Muscle layer of duodenum (tissue), 2 donors: ENCODE measurements around the gene TAF4.

ENCODE experiments used
- H3K27ac ChIP-seq: one replicate; pipeline ENCODE4 v1.7.0; 2013; ENCODE audit warnings: mild to moderate bottlenecking, low read length
- H3K27me3 ChIP-seq: one replicate; pipeline ENCODE4 v1.7.0; 2013; ENCODE audit warnings: low read depth, mild to moderate bottlenecking, control low read depth, low read length
- H3K36me3 ChIP-seq, 2 donors: one replicate each; pipeline ENCODE4 v1.7.0; 2013; ENCODE audit warnings: low read length in 2 of 2, control low read depth in 1 of 2, mild to moderate bottlenecking in 1 of 2; ENCODE audit not compliant: insufficient read depth in 2 of 2, control insufficient read depth in 1 of 2
- H3K4me1 ChIP-seq, 2 donors: one replicate each; pipeline ENCODE4 v1.7.0; 2013; ENCODE audit warnings: low read length in 2 of 2, mild to moderate bottlenecking in 2 of 2, control low read depth in 1 of 2, moderate library complexity in 1 of 2; ENCODE audit not compliant: insufficient read depth in 2 of 2, control insufficient read depth in 1 of 2
- H3K4me3 ChIP-seq, 2 donors: one replicate each; pipeline ENCODE4 v1.7.0; 2013; ENCODE audit warnings: low read length in 2 of 2, low read depth in 1 of 2, mild to moderate bottlenecking in 1 of 2
- H3K9me3 ChIP-seq, 2 donors: one replicate each; pipeline ENCODE4 v1.7.0; 2013; ENCODE audit warnings: low read length in 2 of 2, control low read depth in 1 of 2, mild to moderate bottlenecking in 1 of 2; ENCODE audit not compliant: control insufficient read depth in 1 of 2
- donor health status: healthy.

TAF4 gene

DNA sequence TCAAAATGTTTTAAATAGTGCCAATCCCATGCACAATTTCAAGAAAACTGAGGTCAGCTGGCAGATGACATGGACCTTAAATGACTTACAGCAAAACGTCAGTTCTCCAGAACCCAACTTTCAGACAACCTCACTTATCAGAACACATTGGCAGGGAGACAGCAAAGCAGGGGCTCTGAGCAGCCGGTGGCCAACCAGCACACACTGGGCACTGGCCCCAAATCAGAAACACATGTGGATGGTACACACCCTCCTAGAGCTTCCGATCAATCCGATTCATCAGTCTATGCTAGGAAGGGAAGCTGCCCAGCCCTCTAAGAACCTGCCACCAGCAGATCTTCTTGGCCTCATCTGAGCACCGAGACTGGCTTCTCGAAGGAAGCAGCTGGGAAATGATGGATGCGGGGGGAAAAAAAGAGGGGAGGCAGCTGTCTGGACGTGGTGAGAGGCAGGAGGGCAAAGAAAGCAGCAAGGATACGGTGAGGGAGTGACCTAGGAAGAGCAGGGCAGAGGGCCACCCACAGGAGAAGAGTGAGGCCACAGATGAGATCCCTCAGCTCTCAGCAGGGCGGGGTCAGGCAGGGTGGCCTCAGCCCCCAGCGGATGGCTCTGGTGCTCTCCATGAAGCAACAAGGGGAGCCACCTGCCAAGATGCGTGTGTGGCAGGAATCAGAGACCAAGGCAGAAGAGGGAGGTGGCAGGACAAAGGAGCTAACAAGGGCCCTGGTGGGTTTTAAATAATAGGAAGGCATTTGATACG, 32.9 kb downstream of the TAF4 start:
- Histone ChIP-seq H3K27me3 (no peaks in the 10 kb centered on the region), H3K4me3 (no peak overlapping the region), H3K9me3 (no peaks in the 10 kb centered on the region), H3K36me3 (no peaks in the 10 kb centered on the region), H3K4me1 (peaks cover 0 to 5% of the 10 kb centered on the region in 2 donors), H3K27ac (no peak overlapping the region)

DNA sequence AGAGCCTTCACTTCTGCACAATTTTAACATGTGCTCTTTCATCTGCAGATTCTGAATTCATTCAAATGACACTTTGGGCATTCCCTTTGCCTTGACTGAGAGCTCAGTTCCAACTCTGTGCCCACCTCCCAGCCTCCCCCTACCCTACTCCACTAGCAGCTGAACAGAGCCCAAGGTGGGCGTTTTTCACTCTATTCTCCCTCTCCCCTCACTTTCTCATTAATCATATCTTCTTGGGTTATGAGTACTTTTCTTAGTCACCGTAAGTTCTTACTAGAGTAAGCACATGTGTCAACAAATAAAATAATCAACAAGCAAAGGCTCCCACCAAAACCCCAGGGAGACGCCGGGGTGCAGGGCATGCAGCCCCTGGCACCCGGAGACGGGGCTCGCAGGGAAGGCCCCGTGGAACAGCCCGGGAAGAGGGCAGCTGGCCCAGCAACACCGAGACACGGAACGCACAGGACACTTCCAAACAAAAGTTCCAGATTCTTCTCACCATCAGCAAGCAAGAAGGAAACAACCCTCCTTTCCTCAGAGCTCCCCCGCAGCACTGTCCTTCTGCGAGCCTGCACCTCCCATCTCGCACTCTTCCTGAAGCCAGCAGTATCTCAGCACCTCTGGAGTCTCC, 34.1 kb downstream of the TAF4 start:
- Histone ChIP-seq H3K4me1 (peaks cover 0 to 5% of the 10 kb centered on the region in 2 donors), H3K4me3 (no peak overlapping the region), H3K9me3 (no peaks in the 10 kb centered on the region), H3K27ac (no peak overlapping the region), H3K36me3 (no peaks in the 10 kb centered on the region), H3K27me3 (no peaks in the 10 kb centered on the region)

DNA sequence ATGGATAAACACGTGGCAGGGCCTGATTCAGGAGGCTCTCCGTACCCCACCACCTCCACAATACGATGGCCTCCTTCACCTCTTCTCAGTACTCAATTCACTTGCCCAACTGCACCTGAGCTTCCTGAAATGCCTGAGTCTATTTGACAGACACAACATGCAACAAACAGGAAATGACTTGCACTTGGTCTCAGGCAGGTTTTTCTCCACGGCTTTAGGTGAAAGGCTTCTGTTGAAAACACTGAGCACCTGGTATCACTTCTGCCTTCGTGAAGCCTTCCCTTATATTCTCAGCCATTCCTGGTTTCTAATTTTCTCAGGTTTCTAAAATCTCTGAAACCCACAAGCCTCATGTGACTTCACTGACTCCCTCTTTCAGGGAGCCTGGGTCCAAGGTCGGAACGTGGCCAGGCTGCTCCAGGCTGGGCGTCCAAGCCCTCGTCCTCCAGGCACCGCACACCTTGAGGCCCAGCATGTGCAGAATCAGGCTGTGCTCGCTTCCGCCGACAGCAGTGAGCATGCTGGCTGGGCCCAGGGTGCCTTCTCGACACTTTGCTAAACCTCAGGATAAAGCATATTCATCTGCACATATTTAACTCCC, 34.7 kb downstream of the TAF4 start:
- no peaks in the 10 kb centered on the region for H3K27me3 ChIP-seq
- no peaks in the 10 kb centered on the region for H3K9me3 ChIP-seq
- H3K4me1 ChIP-seq, result peaks cover 0 to 10% of the 10 kb centered on the region in 2 donors
- H3K36me3 ChIP-seq, result no peaks in the 10 kb centered on the region
- no peak overlapping the region for H3K4me3 ChIP-seq
- H3K27ac ChIP-seq, result no peak overlapping the region

DNA sequence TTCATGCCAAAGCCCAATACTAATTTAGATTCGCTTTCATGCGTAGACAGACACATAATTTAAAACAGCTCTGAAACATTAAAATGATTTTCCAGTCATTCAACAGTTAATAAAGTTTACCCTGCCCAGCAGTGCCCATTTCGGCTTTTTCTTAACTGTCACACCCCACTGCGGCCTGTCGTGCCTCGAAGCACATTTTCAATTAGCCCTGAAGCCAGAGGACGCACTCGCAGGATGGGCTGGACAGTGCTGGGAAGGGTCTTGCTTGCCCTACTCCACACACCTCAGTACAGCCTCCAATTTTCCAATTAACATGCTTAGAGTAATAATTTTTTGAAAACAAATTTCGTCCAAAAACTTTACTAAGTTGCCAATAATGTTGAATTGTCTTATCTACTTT, 35.3 kb downstream of the TAF4 start:
- Histone ChIP-seq H3K4me1 (peaks cover 0 to 11% of the 10 kb centered on the region in 2 donors), H3K4me3 (no peak overlapping the region), H3K27ac (no peak overlapping the region), H3K36me3 (no peaks in the 10 kb centered on the region), H3K9me3 (no peaks in the 10 kb centered on the region), H3K27me3 (no peaks in the 10 kb centered on the region)

DNA sequence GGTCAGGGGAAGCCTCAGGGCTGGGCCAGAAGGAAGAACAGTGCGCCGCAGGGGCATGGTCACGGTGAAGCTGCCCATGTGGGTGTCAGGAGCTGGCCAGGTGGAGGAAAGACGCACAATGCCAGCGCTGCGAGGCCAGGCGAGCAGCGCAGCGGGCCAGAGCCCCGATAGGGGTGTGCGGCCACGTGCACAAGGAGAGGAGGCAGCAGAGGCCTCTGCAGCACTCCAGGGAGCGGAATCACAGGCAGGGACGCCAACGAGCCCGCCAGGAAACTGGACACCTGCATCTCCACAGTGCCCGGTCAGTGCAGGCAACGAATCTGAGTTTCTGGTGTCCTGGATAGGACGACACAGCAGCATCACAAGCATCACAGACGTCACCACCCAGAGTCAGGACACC, 35.7 kb downstream of the TAF4 start:
- H3K27me3 ChIP-seq, result no peaks in the 10 kb centered on the region
- H3K36me3 ChIP-seq, result no peaks in the 10 kb centered on the region
- no peaks in the 10 kb centered on the region for H3K9me3 ChIP-seq
- no peak overlapping the region for H3K27ac ChIP-seq
- no peak overlapping the region for H3K4me3 ChIP-seq
- peaks cover 0 to 13% of the 10 kb centered on the region in 2 donors for H3K4me1 ChIP-seq

DNA sequence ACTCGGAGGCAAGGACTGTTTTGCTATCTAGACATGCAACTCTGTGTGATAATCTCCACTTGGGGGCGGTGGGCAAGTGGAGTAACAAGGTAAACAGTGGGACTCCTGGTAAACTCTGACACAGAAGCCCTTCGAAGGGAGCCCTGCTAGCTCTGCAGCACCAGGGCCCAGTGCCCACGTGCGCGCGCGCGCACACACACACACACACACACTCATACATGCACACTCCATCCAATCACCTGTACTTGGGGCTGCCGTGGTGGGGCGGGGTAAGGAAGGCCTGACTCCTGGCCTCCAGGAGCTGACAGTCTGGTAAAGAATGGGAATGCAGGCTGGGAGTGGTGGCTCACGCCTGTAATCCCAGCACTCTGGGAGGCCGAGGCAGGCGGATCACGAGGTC, 36.4 kb downstream of the TAF4 start:
- Histone ChIP-seq H3K27ac (no peak overlapping the region), H3K9me3 (no peaks in the 10 kb centered on the region), H3K36me3 (no peaks in the 10 kb centered on the region), H3K27me3 (no peaks in the 10 kb centered on the region), H3K4me3 (no peak overlapping the region), H3K4me1 (peaks cover 0 to 14% of the 10 kb centered on the region in 2 donors)

DNA sequence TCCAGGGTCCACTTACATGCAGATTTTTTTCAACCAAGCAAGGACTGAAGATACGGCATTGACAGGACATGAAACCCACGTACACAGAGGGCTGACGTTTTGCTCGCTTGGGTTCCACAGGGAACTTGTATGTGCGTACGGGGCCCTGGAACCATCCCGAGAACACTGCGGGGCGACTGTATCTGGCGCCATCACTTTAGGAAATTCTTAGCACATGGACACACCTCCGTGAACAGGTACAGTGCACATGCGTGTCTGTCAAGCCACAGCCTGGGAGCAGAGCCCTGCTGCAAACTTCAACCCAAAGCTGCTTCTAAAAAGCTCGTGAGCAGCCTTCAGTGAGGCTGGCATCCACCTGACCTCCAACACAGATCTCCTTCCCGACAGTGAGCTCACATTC, 37.3 kb downstream of the TAF4 start:
- no peak overlapping the region for H3K27ac ChIP-seq
- no peaks in the 10 kb centered on the region for H3K36me3 ChIP-seq
- no peaks in the 10 kb centered on the region for H3K27me3 ChIP-seq
- no peak overlapping the region for H3K4me3 ChIP-seq
- H3K4me1 ChIP-seq, result peaks cover 0 to 14% of the 10 kb centered on the region in 2 donors
- no peaks in the 10 kb centered on the region for H3K9me3 ChIP-seq

DNA sequence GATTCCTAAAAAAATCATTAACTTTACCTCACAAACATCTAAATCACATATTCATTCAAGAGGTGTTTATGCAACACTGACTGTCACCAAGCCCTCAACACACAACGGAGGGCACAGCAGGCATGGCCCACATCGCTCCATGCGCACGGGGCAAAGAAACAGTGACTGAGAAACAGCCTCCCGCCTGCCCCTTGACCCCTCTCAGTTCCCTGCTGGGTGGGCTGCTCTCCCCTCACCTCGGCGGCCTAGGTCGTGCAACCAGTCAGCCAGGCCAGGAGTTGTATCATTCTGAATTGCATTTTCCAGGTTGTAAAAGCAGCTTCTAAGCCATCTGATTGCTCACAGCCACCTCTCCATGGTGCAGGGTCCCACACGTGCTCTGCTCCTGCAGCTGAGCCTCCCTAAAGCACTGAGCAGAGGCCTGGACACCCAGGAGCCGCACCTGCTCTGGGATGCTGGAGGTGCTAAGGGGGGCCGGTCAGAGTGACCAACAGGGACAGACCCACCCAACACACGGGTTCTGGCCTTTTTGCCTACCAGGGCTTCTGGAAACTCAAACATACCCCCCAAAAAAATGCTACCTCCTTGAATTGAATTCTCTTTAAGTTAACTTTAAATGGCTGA, 37.9 kb downstream of the TAF4 start:
- Histone ChIP-seq H3K27me3 (no peaks in the 10 kb centered on the region), H3K9me3 (no peaks in the 10 kb centered on the region), H3K36me3 (no peaks in the 10 kb centered on the region), H3K4me1 (peaks cover 0 to 14% of the 10 kb centered on the region in 2 donors), H3K4me3 (no peak overlapping the region), H3K27ac (no peak overlapping the region)

DNA sequence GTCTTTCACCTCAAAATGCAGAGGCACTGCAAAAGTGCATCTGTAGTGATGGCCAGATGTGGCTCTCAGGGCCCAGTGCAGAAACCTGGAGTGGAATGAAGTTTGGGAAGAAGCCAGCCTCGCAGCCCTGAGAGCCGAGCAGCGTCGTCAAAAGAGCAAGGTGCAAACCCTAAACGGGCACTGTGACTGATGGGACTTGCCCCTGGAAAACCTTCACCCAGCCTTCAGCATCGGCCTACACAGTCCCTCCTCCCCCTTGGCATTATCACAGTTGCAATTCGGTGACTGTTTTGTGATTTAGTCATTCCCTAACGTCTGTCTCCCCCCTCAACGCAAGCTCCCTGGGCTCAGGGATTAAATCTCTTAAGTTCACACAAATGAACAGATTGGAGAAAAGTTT, 38.6 kb downstream of the TAF4 start:
- H3K27ac ChIP-seq, result no peak overlapping the region
- no peaks in the 10 kb centered on the region for H3K27me3 ChIP-seq
- no peaks in the 10 kb centered on the region for H3K36me3 ChIP-seq
- H3K9me3 ChIP-seq, result no peaks in the 10 kb centered on the region
- no peak overlapping the region for H3K4me3 ChIP-seq
- H3K4me1 ChIP-seq, result peaks cover 0 to 14% of the 10 kb centered on the region in 2 donors

DNA sequence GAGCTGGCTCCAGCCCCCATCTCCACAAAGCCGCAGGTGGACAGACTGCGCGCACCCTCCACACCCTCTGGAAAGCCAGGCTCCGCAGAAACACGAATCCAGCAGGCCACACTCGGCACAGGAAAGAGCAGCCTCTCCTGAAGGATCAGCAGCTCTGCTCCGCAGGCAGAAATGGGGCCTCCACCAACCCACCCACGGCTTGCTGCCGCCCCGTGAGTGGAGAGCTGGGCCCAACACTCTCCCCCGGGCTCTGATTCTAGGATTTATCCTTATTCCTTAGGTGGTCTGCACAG, 39.2 kb downstream of the TAF4 start:
- H3K9me3 ChIP-seq, result no peaks in the 10 kb centered on the region
- H3K27me3 ChIP-seq, result no peaks in the 10 kb centered on the region
- H3K36me3 ChIP-seq, result no peaks in the 10 kb centered on the region
- H3K4me1 ChIP-seq, result peaks cover 0 to 9% of the 10 kb centered on the region in 2 donors
- no peak overlapping the region for H3K4me3 ChIP-seq
- H3K27ac ChIP-seq, result no peak overlapping the region

DNA sequence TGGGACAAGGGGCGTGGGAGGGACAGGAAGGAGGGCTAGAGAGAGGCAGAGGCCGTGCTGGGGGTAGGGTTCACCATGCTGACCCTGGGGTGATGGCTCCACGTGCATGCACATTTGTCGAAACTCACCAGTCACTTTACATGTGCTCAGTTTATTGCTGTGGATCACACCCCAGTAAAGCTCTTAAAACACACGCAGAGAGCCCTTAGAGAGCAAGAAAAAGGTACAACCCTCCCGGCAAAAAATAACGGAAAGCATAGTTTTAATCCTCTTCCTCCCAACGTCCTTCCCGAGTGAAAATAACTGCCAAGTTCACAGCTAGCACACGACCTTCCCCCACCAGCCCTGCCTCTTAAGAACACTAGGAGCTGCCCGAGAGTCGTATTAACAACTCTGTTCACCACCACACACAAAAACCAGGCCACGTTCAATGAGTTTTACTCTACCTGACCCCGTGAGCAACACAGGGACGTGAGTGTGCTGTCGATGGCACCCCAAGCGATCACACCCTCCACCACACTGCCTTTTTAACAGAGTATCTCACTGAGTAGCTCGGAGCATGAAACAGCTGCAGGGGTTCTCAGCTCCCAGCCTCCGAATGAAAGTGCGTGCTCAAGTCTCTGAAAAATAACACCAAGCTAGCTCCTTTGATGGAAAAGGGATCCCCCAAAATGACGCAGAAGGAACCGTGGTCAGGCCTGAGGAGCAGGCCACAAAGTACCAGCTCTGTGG, 39.7 kb downstream of the TAF4 start:
- Histone ChIP-seq H3K27me3 (no peaks in the 10 kb centered on the region), H3K36me3 (no peaks in the 10 kb centered on the region), H3K4me3 (no peak overlapping the region), H3K9me3 (no peaks in the 10 kb centered on the region), H3K27ac (no peak overlapping the region), H3K4me1 (peaks cover 0 to 9% of the 10 kb centered on the region in 2 donors)
